Loucy (cell line): ENCODE data around the gene SLC5A11.

Experiments
- EZH2phosphoT487 ChIP-seq: fragments of 200-600 bp; IDR thresholded peaks from 2 replicates; pipeline ENCODE4 v1.6.1; 2018; ENCODE audit warnings: antibody characterized with exemption, mild to moderate bottlenecking, moderate library complexity, borderline replicate concordance
- TF ChIP-seq, protein P1 (sequence below): fragments of 200-600 bp; sonication (generic); conservative IDR thresholded peaks from 2 replicates; pipeline ENCODE4 v1.5.1; 2014; ENCODE audit warnings: mild to moderate bottlenecking, antibody characterized with exemption, low read length

GRCh38 chr16:24946155-24946554 lies 100.4 kb downstream of the SLC5A11 start:
- TF ChIP-seq, protein P1, sequence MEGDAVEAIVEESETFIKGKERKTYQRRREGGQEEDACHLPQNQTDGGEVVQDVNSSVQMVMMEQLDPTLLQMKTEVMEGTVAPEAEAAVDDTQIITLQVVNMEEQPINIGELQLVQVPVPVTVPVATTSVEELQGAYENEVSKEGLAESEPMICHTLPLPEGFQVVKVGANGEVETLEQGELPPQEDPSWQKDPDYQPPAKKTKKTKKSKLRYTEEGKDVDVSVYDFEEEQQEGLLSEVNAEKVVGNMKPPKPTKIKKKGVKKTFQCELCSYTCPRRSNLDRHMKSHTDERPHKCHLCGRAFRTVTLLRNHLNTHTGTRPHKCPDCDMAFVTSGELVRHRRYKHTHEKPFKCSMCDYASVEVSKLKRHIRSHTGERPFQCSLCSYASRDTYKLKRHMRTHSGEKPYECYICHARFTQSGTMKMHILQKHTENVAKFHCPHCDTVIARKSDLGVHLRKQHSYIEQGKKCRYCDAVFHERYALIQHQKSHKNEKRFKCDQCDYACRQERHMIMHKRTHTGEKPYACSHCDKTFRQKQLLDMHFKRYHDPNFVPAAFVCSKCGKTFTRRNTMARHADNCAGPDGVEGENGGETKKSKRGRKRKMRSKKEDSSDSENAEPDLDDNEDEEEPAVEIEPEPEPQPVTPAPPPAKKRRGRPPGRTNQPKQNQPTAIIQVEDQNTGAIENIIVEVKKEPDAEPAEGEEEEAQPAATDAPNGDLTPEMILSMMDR, result no peak
- no peak for TF ChIP-seq EZH2phosphoT487
